ENCODE data around the gene AQP5.

The AQP5 gene

GRCh38 chr12:49932533-49933130 lies 29.0 kb upstream of the AQP5 start:
- no peak for DNase-seq

- DNase-seq, result no peak
Measured at GRCh38 chr12:49933796-49934195, 27.9 kb upstream of the AQP5 start.

- DNase-seq, result no peak
Measured at GRCh38 chr12:49934505-49934904, 27.2 kb upstream of the AQP5 start.

DNA sequence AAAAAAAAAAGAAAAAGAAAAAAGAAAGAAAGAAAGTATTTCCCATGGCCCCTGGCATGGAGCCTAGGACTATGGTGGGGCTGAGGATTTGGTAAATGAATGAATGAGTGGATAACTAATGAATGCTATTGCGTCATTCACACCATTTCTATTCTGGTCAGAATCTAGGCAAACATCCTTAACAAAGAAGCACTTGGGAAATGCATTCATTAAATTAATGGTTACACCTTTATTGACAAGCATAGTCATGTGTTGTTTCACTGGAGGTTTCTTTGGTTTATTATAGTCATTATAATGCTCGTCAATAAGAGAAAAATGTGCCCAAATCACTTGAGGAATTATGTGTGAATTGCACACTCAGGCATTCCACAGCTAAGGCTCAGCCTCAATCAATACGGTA lies 24.7 kb upstream of the AQP5 start:
- DNase-seq, result no peak

DNA sequence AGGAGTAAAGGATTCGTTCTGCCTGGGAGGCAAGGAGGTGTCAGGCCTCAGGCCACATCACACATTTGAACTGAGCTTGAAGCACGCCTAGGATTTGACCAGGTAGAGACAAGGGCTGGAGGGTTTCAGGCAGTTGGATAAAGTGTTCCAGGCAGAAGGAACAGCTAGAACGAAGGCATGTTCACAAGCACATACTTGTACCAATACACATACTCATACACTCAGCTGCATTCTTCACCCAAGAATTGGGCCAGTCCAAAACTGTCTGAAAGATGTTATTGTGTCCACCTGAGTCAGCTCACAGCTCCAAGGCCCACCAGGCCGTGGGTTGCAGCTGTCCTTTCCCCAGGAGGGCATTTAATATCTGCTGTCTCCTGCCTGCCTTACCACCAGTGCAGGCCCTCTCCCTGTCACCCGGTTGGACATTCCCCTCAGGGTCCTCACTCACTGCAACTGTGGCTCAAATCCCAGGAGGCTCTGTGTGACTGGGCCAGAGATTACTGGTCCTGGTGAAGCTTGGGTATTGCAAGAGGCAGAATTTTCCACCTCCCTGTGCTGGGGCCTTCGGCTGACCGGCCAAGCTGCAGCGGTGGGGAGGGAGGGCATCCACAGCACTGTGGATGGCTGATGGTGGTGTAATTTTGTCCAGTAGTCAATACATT lies 23.9 kb upstream of the AQP5 start:
- no peak for DNase-seq

- no peak for DNase-seq
Measured at GRCh38 chr12:49939307-49939706, 22.4 kb upstream of the AQP5 start.

DNA sequence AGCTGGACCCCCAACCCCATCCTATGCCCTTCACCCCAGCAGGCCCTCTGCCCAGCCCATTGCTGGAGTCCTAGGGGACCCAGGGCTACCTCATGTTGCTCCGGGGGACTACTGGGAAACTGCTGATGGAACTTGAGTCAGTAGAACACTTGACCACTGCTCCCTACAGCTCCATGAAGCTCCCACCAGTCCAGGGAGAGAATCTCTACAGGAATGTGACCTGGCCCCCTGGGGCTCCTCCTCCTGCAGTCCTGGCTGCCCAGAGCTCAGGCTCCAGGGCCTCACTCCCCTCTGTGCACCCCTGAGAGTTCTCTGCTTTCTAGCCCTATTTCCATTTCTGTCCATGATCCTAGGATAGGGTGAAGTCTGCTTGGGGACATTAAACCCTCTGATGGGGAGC lies 22.0 kb upstream of the AQP5 start:
- no peak for DNase-seq

- DNase-seq, result peak; percentile 12
Measured at GRCh38 chr12:49941556-49942511, 19.8 kb upstream of the AQP5 start.

DNA sequence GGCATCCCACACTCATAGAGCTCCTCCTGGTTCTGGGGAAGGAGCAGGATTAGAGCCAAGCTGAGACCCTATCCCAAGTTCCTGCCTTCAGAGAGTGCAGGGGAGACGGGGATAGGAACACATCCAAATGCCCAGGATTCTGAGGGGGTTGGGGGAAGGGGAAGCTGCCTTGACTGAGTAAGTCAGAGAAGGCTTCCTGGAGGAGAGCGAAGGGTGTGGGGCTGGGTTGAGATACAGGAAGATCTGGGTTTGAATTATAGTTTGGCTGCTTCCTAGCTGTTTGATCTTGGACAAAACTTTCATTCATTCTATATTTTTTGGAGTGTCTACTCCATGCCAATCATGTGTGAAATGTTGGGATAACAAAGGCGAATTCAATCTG lies 19.2 kb upstream of the AQP5 start:
- DNase-seq, result no peak

DNA sequence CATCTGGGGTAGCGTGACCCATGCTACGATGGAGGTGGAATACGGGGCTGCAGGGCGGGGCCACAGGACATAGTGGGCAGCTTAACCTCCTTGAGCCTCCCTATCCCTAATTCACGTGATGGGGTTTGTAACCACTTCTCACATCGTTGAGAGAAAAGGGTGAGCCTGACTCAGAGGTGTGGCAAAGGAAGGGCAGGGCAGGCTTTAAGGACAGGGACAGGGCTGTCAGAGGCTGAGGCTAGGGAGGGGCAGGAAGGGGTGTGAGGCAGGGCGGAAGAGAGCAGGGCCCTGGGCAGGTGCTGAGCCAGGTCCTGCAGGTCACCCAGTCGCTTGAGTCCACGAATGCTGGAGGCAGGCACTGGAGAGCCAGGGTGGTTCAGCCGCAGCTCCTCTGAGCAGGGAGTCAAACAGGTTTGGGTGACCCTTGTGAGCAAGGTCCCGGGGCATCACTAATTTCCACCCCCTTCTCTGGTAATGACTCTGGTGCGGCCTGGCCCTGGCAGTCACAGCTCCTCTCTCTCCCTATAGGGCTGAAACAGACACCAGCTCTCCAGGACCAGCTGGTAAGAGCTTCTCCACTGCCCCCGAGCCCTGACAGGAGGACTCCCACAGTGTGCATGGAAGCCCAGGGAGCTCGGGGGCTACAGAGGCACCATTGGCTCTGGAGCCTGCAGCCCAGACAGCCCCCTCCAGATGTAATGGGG lies 18.6 kb upstream of the AQP5 start:
- no peak for DNase-seq

GRCh38 chr12:49943625-49943960 lies 18.1 kb upstream of the AQP5 start:
- DNase-seq, result no peak

DNA sequence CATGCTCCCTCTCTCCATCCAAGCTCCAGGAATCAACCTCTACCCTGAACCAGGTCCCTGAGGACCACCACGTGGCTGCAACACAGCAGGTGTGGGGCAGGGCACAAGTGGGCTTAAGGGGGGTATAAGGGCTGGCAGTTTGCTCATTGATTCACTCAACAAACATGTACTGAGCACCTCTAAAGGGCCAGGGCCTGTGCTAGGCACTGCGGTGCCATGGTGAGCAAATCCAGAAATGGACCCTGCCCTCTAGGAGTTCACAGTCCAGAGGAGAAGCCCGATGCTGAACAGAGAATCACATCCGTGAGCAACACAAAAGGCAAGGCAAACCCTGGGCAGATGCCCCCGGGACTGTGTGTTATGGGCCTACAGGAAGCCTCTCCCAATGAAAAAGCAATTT lies 17.6 kb upstream of the AQP5 start:
- no peak for DNase-seq

- DNase-seq, result no peak
Measured at GRCh38 chr12:49944718-49945117, 17.0 kb upstream of the AQP5 start.

- peak; percentile 55 for DNase-seq
Measured at GRCh38 chr12:49945394-49946080, 16.1 kb upstream of the AQP5 start.

DNA sequence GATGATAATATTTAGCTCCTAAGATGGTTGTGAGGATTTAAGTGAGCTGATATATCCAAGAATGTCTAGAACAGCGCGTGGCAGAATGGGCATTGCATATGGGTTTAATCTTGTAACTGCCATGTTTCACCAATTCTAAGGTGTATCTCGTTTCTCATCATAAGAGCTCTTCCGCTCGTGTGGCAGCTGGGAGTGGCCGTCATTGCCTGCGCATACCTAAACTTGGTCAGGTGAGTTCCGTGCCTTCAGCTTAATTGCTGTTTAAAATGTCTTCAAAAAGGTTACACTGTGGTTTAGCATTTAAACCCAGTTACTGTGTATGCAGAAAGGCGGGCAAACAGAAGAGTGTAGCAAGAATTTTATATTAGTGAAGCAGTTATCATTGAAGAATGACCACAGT lies 15.6 kb upstream of the AQP5 start:
- DNase-seq, result no peak

DNA sequence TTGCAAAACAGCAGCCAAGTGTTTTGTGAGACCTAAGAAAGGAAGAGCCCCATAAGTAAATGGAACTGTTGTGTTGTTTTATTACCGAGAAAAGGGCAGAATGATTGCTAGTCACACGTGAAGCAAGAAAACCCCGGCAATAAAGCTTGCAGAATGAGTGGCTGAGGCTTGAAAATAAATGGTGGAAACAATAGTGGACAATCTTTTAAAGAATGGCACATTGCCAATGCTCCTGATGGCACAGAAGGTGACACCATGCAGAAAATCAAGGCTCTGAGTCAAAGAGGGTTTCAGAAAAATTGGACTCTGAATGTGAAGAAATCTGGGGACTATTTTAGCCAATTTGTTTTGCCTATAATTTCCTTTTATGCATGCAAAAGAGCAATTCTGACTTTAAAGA lies 15.2 kb upstream of the AQP5 start:
- no peak for DNase-seq

GRCh38 chr12:49947593-49948226 lies 14.0 kb upstream of the AQP5 start:
- DNase-seq, result no peak

GRCh38 chr12:49948866-49949845 lies 12.5 kb upstream of the AQP5 start:
- DNase-seq, result no peak

DNA sequence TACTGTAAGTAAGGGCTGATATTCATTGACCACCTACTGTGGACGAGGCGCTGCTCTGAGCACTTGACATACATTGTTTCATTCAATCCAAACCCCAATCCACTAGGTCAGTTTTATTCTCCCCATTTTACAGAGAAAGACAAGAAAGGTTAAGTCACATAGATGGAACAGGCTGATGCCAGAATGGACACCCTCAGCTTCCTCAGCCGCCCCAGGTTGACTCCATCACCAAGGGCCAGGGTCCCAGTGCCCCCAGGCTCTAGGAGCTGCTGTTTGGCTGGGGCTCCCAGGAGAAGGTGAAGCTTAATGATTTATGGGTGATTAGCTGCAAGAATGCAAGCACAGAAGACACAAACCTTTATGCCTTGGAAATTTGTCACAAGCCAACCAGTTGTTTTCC lies 11.8 kb upstream of the AQP5 start:
- no peak for DNase-seq

DNA sequence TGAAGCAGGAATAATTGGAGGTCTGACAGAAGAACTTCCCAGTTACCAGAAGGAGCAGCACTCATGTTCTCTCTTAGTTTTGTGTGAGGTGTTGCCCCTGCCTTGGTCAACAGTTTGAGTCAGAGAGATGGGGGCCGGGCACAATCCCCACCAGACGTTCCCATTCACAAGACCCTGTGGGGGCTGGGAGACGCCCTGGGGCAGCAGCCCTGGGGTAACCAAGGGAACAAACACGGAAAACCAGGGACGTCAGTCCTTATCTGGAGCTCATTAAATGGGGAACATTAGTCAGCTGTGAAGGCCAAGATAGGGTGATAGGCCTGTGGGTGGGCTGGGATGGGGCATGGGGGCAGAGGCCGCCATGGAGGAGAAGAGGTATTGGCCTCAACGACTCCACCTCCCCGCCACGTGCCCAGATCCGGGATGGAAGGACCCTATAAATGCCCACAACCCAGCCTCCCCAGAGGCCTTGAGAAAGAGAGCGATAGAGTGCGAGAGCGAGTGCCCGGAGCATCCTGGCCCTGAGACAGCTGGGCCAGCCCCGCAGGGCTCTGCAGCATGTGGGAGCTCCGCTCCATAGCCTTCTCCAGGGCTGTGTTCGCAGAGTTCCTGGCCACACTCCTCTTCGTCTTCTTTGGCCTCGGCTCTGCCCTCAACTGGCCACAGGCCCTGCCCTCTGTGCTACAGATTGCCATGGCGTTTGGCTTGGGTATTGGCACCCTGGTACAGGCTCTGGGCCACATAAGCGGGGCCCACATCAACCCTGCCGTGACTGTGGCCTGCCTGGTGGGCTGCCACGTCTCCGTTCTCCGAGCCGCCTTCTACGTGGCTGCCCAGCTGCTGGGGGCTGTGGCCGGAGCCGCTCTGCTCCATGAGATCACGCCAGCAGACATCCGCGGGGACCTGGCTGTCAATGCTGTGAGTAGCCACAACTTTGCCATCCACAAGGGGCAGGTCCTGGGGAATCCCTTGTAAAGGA lies 11.1 kb upstream of the AQP5 start, which contains the start of gene AQP2:
Gene AQP2 (plus strand): TSS at position 465 of the 979 bp plus-strand sequence. CDS start 94 bp downstream, at position 559.
- DNase-seq, result no peak

All from NCI-H526 treated with DMSO at 0.1 percent for 48 hours (cell line).